Upper lobe of left lung (tissue), 6 donors: ENCODE results near the gene TUBGCP6. TPM values are rescaled to one million over a fixed set of nuclear protein-coding genes. Genes with fewer than 3 reads are reported as not detected.

ENCODE experiments used
- ATAC-seq, 2 donors: fragments of 200-7000 bp; cut with Tn5 transposase; one replicate each; pipeline ENCODE4 v1.9.1; 2022; ENCODE audit warnings: mild to moderate bottlenecking in 2 of 2, moderate library complexity in 2 of 2; ENCODE audit not compliant: low FRiP score in 2 of 2
- DNase-seq, 2 donors: peaks; one replicate each; pipeline ENCODE4 v3.0.0-alpha.2; 2019 to 2020
- H3K27ac ChIP-seq, 4 donors: fragments of 200-600 bp; sonication (generic); one replicate each; pipeline ENCODE4 v1.5.1; 2016 to 2019
- H3K27me3 ChIP-seq, 4 donors: fragments of 200-600 bp; sonication (generic); one replicate each; pipeline ENCODE4 v1.5.1; 2017 to 2019
- H3K36me3 ChIP-seq, 4 donors: fragments of 200-600 bp; sonication (generic); one replicate each; pipeline ENCODE4 v1.5.1; 2016 to 2019
- H3K4me1 ChIP-seq, 4 donors: fragments of 200-600 bp; sonication (generic); one replicate each; pipeline ENCODE4 v1.5.1; 2018 to 2019
- H3K4me3 ChIP-seq, 4 donors: fragments of 200-600 bp; sonication (generic); one replicate each; pipeline ENCODE4 v1.5.1; 2017 to 2019; ENCODE audit warnings: mild to moderate bottlenecking in 2 of 4, moderate library complexity in 1 of 4
- H3K9me3 ChIP-seq, 4 donors: fragments of 200-600 bp; sonication (generic); one replicate each; pipeline ENCODE4 v1.5.1; 2018 to 2019
- CTCF ChIP-seq, 6 experiments: fragments of 450-650 bp in 4 of 6; fragments of 200-600 bp in 2 of 6; sonication (generic) in 2 of 6; IDR thresholded peaks; one replicate each; pipeline ENCODE4 v1.5.1; 2016 to 2019; ENCODE audit warnings: antibody characterized with exemption in 6 of 6
- EP300 ChIP-seq, 4 donors: sonication (generic); formaldehyde crosslinking; IDR thresholded peaks; one replicate each; pipeline ENCODE4 v1.5.1; 2017; ENCODE audit warnings: antibody characterized with exemption in 4 of 4, control low read depth in 2 of 4
- POLR2A ChIP-seq, 4 donors: fragments of 450-650 bp; IDR thresholded peaks; one replicate each; pipeline ENCODE4 v1.5.1; 2016 to 2017; ENCODE audit warnings: antibody characterized with exemption in 4 of 4, mild to moderate bottlenecking in 2 of 4
- POLR2AphosphoS5 ChIP-seq, 2 donors: sonication (generic); formaldehyde crosslinking; IDR thresholded peaks; one replicate each; pipeline ENCODE4 v1.5.1; 2017; ENCODE audit warnings: antibody characterized with exemption in 2 of 2
- WGBS, 2 donors: methylation state at CpG; one replicate each; pipeline ENCODE4 v1.1.5; 2017 to 2018; 5-methylcytosine and 5-hydroxymethylcytosine counted together
- total RNA-seq, 6 donors: library from RNA; depleted of rRNA in 4 of 6; stranded (reverse); fragments of >200 nt in 4 of 6; gene quantifications; one replicate each; pipeline versions ENCODE4 v1.1.0 to v1.2.1, GENCODE V29; 2016 to 2021
- donor health status: DM: no; HTN: no; CAD: no; lungs with moderate emphysema.
- donor health status: DM: no; HTN: yes; CAD: no; lungs with severe emphysema.

Gene TUBGCP6
- total RNA-seq, 6 donors from 2014 or later, result 43.2 to 216 (median 52.4) TPM

GRCh38 chr22:50173983-50174355 lies 70.9 kb downstream of the TUBGCP6 start:
- H3K4me3 ChIP-seq, result no peak overlapping the region
- peaks cover 7 to 19% (median 10%) of the 10 kb centered on the region in 4 donors for H3K4me1 ChIP-seq
- H3K27me3 ChIP-seq, result peaks cover 0 to 21% (median 8%) of the 10 kb centered on the region in 4 donors
- 93% methylated on average over 2 to 6 of the region's 6 CpGs for WGBS, 2 donors
- no peaks in the 10 kb centered on the region for H3K9me3 ChIP-seq
- no peak overlapping the region for H3K27ac ChIP-seq
- H3K36me3 ChIP-seq, result no peaks in the 10 kb centered on the region
- peak in 1 of 2 donors; percentile 51 for DNase-seq
- no peak for TF ChIP-seq POLR2AphosphoS5 (IDR thresholded peaks at IDR 0.05)
- TF ChIP-seq POLR2A (IDR thresholded peaks at IDR 0.05), result no peak
- no peak for TF ChIP-seq EP300 (IDR thresholded peaks at IDR 0.05)
- no peak for TF ChIP-seq CTCF (IDR thresholded peaks at IDR 0.05)
- peak in 1 of 2 donors; percentile 6 for ATAC-seq

DNA sequence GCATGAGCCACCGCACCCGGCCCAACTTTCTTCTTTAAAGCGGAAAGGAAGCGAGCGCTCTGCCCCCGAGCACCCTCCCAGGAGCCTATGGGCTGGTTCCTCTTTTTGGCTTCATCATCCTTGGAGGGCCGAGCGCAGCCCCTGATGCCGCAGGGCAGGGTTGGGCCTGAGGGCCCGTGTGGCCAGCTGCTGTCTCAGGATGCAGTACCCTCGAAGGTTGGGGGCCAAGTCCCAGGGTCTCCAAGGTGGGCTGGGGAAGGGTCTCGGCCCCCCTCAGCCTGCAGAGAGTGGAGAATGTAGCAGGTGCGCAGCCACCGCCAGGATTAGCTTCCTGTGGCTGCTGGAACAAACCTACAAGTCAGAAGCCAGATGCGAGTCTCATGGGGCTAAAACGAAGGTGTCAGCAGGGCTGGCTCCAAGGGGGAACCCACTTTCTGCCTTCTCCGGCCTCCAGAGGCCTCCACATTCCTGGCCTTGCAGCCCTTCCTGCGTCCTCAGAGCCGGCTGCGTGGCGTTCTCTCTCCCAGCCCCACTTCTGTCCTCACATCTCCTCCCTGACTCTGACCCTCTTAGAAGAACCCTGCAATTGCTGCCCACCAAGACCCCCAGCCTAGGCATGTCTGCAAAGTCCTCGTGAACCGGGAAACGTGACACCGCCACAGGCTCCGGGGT lies 71.4 kb downstream of the TUBGCP6 start:
- Histone ChIP-seq H3K9me3 (no peaks in the 10 kb centered on the region), H3K36me3 (no peaks in the 10 kb centered on the region), H3K27ac (no peak overlapping the region), H3K27me3 (peaks cover 0 to 24% (median 9%) of the 10 kb centered on the region in 4 donors), H3K4me1 (peaks cover 7 to 19% (median 10%) of the 10 kb centered on the region in 4 donors), H3K4me3 (no peak overlapping the region)
- ATAC-seq (peak in 1 of 2 donors; percentile 46), DNase-seq (peak; percentile 53 to 54)
- TF ChIP-seq EP300 (IDR thresholded peaks at IDR 0.05), result no peak
- no peak for TF ChIP-seq CTCF (IDR thresholded peaks at IDR 0.05)
- TF ChIP-seq POLR2A (IDR thresholded peaks at IDR 0.05), result no peak
- TF ChIP-seq POLR2AphosphoS5 (IDR thresholded peaks at IDR 0.05), result no peak
- WGBS, 2 donors, result 61 to 80% methylated on average over 18 to 26 of the region's 26 CpGs

DNA sequence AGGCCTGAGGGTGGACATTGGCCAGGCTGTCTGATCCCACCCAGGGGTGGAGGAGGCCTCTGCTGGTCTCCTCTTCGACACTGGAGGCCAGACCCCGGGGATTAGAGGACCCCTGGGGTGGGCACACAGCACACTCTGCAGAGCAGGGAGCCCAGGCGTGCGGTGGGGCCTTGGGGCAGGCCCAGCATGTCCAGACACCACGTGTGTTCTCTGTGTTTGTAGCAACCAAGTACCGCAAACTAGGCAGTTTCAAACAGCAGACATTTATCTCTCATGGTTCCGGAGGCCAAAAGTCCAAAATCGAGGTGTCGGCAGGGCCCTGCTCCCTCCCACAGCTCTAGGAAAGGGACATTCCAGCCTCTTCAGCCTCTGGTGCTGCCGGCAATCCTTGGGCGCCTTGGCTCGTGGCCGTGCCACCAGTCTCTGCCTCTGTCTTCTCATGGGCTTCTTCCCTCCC lies 72.8 kb downstream of the TUBGCP6 start:
- Histone ChIP-seq H3K4me1 (peaks cover 7 to 19% (median 10%) of the 10 kb centered on the region in 4 donors), H3K27me3 (peaks cover 0 to 24% (median 9%) of the 10 kb centered on the region in 4 donors), H3K36me3 (no peaks in the 10 kb centered on the region), H3K27ac (no peak overlapping the region), H3K4me3 (no peak overlapping the region), H3K9me3 (no peaks in the 10 kb centered on the region)
- TF ChIP-seq CTCF (IDR thresholded peaks at IDR 0.05) (no peak), POLR2A (IDR thresholded peaks at IDR 0.05) (no peak), EP300 (IDR thresholded peaks at IDR 0.05) (no peak), POLR2AphosphoS5 (IDR thresholded peaks at IDR 0.05) (no peak)
- ATAC-seq, result peak in 1 of 2 donors; percentile 28
- peak in 1 of 2 donors; percentile 49 for DNase-seq
- WGBS, 2 donors, result 80 to 82% methylated on average over 8 to 13 of the region's 13 CpGs

DNA sequence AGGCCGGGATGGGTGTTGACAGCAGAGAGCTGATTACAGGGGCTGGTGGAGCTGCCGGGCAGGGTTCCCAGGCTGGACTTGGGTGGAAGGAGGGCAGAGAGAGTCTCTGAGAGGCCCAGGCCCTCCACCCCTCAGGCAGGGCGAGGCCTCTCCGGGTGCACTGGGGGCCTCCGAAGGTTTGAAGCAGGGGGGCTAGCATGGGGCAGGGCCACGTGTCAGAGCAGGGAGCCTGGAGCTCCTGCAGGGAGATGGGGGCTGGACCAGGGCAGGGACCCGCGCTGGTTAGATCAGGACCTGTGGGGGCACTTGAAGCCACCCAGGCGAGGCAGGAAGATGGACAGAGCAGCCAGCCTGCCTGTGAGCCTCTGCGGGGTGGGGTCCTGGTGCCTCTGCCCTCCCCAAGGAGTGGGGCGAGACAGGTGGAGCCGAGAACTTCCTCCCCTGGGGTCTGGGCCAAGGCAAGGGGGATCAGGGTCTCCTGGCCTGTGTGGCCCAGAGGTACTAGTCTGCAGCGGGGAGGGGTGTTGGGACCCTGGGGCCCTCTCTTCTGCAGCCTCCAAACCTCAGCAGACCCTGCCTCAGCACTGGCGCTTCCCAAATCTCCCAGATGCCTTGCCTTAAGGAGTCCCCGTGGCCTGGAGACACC lies 73.4 kb downstream of the TUBGCP6 start:
- Histone ChIP-seq H3K4me1 (peaks cover 7 to 19% (median 10%) of the 10 kb centered on the region in 4 donors), H3K4me3 (peak overlapping the region in 3 of 4 donors; percentile 53 to 62 (median 62)), H3K9me3 (no peaks in the 10 kb centered on the region), H3K36me3 (no peaks in the 10 kb centered on the region), H3K27ac (no peak overlapping the region), H3K27me3 (peaks cover 0 to 24% (median 9%) of the 10 kb centered on the region in 4 donors)
- ATAC-seq, result peak in 1 of 2 donors; percentile 12
- no peak for TF ChIP-seq POLR2AphosphoS5 (IDR thresholded peaks at IDR 0.05)
- TF ChIP-seq EP300 (IDR thresholded peaks at IDR 0.05), result no peak
- TF ChIP-seq POLR2A (IDR thresholded peaks at IDR 0.05), result no peak
- no peak for TF ChIP-seq CTCF (IDR thresholded peaks at IDR 0.05)
- peak in 1 of 2 donors; percentile 56 for DNase-seq
- WGBS, 2 donors, result 69 to 77% methylated on average over 8 to 15 of the region's 15 CpGs
